Neural crest cell (in vitro differentiated cells): Measurements from ENCODE around the gene EHD4. TPM values are rescaled to one million over a fixed set of nuclear protein-coding genes. Genes with fewer than 3 reads are reported as not detected.

Source experiments
- DNase-seq: peaks from one replicate; pipeline ENCODE4 v3.0.0; 2021; ENCODE audit warnings: low read depth, mixed read lengths, low spot score
- H3K27ac Mint-ChIP-seq: one replicate; pipeline ENCODE4 v1.8.0; 2021; ENCODE audit warnings: mild to moderate bottlenecking, mixed read lengths; ENCODE audit not compliant: unreplicated experiment
- H3K27me3 Mint-ChIP-seq: 2 replicates; pipeline ENCODE4 v1.8.0; 2021; ENCODE audit warnings: low read depth, mild to moderate bottlenecking, mixed read lengths
- H3K36me3 Mint-ChIP-seq: 2 replicates; pipeline ENCODE4 v1.8.0; 2021; ENCODE audit warnings: low read depth, mild to moderate bottlenecking, mixed read lengths
- H3K4me1 Mint-ChIP-seq: 2 replicates; pipeline ENCODE4 v1.8.0; 2021; ENCODE audit warnings: mixed read lengths
- H3K4me3 Mint-ChIP-seq: one replicate; pipeline ENCODE4 v1.8.0; 2021; ENCODE audit warnings: mild to moderate bottlenecking, mixed read lengths
- H3K9me3 Mint-ChIP-seq: 2 replicates; pipeline ENCODE4 v1.8.0; 2021; ENCODE audit warnings: mixed read lengths
- total RNA-seq: library from RNA; stranded (reverse); gene quantifications from 2 replicates; pipeline ENCODE4 v1.2.1, GENCODE V29; 2021
- TF ChIP-seq, protein P1 (sequence below): fragments of 200-600 bp; sonication (generic); conservative IDR thresholded peaks from 2 replicates; pipeline ENCODE4 v1.5.0; 2021; ENCODE audit warnings: antibody characterized with exemption, mild to moderate bottlenecking

Gene EHD4
- total RNA-seq, 1 donor from 2014 or later = 8.3 TPM

DNA sequence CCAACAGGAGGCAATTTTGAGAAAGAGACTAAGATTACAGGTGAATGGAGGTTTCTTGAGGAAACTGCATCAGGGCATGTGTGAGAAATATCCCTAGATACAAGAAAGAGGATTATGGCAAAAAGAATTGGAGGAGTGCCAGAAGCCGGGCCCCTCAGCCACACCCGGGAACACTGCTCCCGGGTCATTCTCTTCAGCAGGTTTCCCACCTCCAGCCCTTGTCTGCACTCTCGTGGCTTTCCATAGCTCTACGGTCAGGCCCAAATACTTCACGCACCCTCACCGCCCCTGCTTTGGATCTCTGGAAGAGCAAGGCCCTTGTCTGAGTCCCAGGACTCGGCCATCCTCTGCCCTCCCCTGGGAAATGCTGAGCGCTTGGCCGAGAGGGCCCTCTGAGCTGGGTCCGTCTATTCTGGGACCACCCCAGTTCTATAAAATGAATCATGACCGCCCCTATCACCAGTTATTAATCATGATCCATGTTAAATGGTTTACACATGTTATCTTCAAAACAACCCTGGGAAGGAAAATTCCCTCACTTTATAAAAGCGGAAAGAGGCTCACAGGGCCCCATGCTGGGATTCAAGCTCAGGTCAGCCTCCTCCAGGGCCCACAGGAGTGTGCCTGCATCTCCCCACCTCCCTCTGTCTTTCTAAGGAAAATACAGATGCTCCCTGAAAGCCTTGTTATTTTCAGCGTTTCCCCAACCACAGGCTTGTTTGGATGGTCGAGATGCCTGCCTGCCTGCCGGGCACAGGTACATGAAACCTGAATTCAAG, 39.7 kb downstream of the EHD4 start:
- no peak overlapping the region for H3K4me3 Mint-ChIP-seq
- H3K27ac Mint-ChIP-seq = no peak overlapping the region
- no peaks in the 10 kb centered on the region for H3K9me3 Mint-ChIP-seq
- H3K27me3 Mint-ChIP-seq = no peaks in the 10 kb centered on the region
- peaks cover 2% of the 10 kb centered on the region for H3K36me3 Mint-ChIP-seq
- no peak for DNase-seq
- H3K4me1 Mint-ChIP-seq = peaks cover 12% of the 10 kb centered on the region
- TF ChIP-seq, protein P1, sequence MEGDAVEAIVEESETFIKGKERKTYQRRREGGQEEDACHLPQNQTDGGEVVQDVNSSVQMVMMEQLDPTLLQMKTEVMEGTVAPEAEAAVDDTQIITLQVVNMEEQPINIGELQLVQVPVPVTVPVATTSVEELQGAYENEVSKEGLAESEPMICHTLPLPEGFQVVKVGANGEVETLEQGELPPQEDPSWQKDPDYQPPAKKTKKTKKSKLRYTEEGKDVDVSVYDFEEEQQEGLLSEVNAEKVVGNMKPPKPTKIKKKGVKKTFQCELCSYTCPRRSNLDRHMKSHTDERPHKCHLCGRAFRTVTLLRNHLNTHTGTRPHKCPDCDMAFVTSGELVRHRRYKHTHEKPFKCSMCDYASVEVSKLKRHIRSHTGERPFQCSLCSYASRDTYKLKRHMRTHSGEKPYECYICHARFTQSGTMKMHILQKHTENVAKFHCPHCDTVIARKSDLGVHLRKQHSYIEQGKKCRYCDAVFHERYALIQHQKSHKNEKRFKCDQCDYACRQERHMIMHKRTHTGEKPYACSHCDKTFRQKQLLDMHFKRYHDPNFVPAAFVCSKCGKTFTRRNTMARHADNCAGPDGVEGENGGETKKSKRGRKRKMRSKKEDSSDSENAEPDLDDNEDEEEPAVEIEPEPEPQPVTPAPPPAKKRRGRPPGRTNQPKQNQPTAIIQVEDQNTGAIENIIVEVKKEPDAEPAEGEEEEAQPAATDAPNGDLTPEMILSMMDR = no peak

DNA sequence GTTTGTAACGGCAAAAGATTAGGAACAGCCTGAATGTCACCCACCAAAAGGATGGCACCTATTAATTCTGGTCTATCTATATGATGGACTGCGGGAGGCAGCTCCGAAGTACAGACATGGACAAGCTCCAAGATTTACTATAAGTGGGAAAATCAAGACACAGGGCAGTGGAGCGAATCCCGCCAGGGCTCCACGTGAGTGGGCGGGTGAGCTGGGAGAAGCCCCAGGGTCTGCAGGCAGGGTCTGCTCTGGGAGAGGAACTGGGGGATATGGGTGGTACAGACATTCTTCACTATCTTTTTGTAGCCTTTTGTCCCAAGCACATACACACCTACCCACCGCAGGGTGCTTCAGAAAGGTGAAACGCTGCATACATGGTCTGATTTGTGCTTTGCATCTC, 40.3 kb downstream of the EHD4 start:
- no peak for DNase-seq
- TF ChIP-seq, protein P1 = no peak
- H3K27ac Mint-ChIP-seq = no peak overlapping the region
- H3K36me3 Mint-ChIP-seq = peaks cover 2% of the 10 kb centered on the region
- H3K27me3 Mint-ChIP-seq = no peaks in the 10 kb centered on the region
- peaks cover 12% of the 10 kb centered on the region for H3K4me1 Mint-ChIP-seq
- no peak overlapping the region for H3K4me3 Mint-ChIP-seq
- no peaks in the 10 kb centered on the region for H3K9me3 Mint-ChIP-seq

- TF ChIP-seq, protein P1 = no peak
- H3K27ac Mint-ChIP-seq = no peak overlapping the region
- no peak overlapping the region for H3K4me3 Mint-ChIP-seq
- H3K27me3 Mint-ChIP-seq = no peaks in the 10 kb centered on the region
- H3K4me1 Mint-ChIP-seq = peaks cover 20% of the 10 kb centered on the region
- H3K9me3 Mint-ChIP-seq = no peaks in the 10 kb centered on the region
- no peak for DNase-seq
- no peaks in the 10 kb centered on the region for H3K36me3 Mint-ChIP-seq
Observed at GRCh38 chr15:41930867-41931222, 41.5 kb downstream of the EHD4 start.

DNA sequence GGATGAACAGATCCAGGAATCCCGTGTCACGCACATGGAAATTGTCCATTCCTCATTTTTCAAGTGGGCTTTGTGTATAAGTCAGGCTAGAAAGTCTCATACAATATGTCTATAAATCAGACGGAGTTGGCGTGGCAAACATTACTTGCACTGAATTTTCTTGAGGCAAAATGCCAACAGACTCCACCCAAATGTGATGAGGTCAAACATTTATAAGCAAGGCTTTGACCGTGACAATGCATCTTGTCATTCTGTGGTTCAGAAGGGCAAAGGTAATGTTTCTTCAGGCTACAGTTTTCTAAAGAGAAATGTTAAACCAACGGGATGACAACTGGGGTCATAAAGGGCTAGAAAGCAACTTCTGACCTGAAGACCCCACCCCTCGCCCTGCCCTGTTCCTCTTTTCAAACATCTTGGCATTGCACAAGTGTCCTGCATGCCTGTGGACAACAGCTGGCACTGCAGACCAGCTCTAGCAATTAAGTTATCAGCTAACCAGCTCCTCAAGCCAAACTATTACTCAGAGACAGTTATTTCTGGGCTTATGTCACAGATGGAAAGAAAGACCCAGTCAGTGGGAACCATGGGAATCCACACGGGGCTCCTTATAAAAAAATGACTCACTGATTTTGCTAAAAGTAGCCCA, 42.0 kb downstream of the EHD4 start:
- TF ChIP-seq, protein P1 = no peak
- peaks cover 20% of the 10 kb centered on the region for H3K4me1 Mint-ChIP-seq
- no peaks in the 10 kb centered on the region for H3K9me3 Mint-ChIP-seq
- H3K36me3 Mint-ChIP-seq = no peaks in the 10 kb centered on the region
- DNase-seq = no peak
- H3K27me3 Mint-ChIP-seq = no peaks in the 10 kb centered on the region
- no peak overlapping the region for H3K4me3 Mint-ChIP-seq
- no peak overlapping the region for H3K27ac Mint-ChIP-seq

GRCh38 chr15:41928637-41929620, 43.4 kb downstream of the EHD4 start:
- no peak overlapping the region for H3K27ac Mint-ChIP-seq
- H3K27me3 Mint-ChIP-seq = no peaks in the 10 kb centered on the region
- no peak for DNase-seq
- H3K36me3 Mint-ChIP-seq = no peaks in the 10 kb centered on the region
- peaks cover 20% of the 10 kb centered on the region for H3K4me1 Mint-ChIP-seq
- H3K4me3 Mint-ChIP-seq = no peak overlapping the region
- TF ChIP-seq, protein P1 = no peak
- H3K9me3 Mint-ChIP-seq = no peaks in the 10 kb centered on the region
